Endothelial cell (in vitro differentiated cells): ENCODE measurements around the gene DAAM1. TPM values are rescaled to one million over a fixed set of nuclear protein-coding genes. Genes with fewer than 3 reads are reported as not detected.

Experiments
- DNase-seq: peaks from one replicate; pipeline ENCODE4 v3.0.0; 2021; ENCODE audit warnings: low spot score
- H3K27ac Mint-ChIP-seq: one replicate; pipeline ENCODE4 v1.8.0; 2021; ENCODE audit warnings: mixed read lengths, inconsistent platforms; ENCODE audit not compliant: unreplicated experiment
- H3K27me3 Mint-ChIP-seq: one replicate; pipeline ENCODE4 v1.8.0; 2021; ENCODE audit warnings: mild to moderate bottlenecking, moderate library complexity, mixed read lengths, inconsistent platforms; ENCODE audit not compliant: unreplicated experiment
- H3K36me3 Mint-ChIP-seq: one replicate; pipeline ENCODE4 v1.8.0; 2021; ENCODE audit warnings: mild to moderate bottlenecking, low read depth, mixed read lengths, inconsistent platforms; ENCODE audit not compliant: unreplicated experiment
- H3K4me1 Mint-ChIP-seq: one replicate; pipeline ENCODE4 v1.8.0; 2021; ENCODE audit warnings: mild to moderate bottlenecking, mixed read lengths, inconsistent platforms; ENCODE audit not compliant: unreplicated experiment
- H3K4me3 Mint-ChIP-seq: one replicate; pipeline ENCODE4 v1.8.0; 2021; ENCODE audit warnings: mild to moderate bottlenecking, mixed read lengths, inconsistent platforms; ENCODE audit not compliant: unreplicated experiment
- H3K9me3 Mint-ChIP-seq: one replicate; pipeline ENCODE4 v1.8.0; 2021; ENCODE audit warnings: mixed read lengths, inconsistent platforms; ENCODE audit not compliant: unreplicated experiment
- total RNA-seq: library from RNA; stranded (reverse); fragmentation: NEBNext Ultra II Directional; extraction: Animal tissue kit (Norgen Biotek cat#: 25700); gene quantifications from one replicate; pipeline ENCODE4 v1.2.1, GENCODE V29; 2021; ENCODE audit not compliant: unreplicated experiment
- TF ChIP-seq, protein P1 (sequence below): fragments of 200-600 bp; sonication (generic); IDR thresholded peaks from one replicate; pipeline ENCODE4 v1.5.0; 2021; ENCODE audit warnings: antibody characterized with exemption; ENCODE audit not compliant: unreplicated experiment

DAAM1 gene
- total RNA-seq, 1 donor from 2014 or later = 103 TPM

DNA sequence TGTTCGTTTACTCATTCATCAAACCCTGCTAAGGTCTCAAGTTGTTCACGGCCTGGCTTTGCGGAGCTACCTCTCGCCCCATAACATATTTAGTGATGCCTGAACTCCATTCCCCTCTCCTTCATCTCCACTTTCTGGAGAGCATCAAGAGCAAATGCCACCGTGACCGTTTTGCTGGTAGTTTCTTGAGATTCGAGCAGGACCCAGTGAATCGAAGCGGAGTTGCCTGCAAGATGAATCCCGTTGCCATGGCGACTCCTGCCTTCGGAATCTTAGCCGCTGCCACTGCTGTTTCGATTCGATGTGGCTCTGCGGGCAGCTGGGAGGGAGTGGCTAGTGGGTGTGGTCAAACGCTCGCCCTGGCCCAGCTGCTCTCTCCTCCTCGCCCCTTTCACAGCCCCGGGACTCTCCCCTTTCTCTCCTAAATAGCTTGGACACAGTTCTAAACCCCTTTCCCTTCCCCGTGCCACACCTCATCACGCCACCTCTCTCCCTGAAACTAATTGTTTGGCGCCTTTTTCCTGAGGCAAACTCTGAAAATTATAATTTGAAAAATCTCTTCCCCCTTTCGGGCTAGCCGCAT lies 1.4 kb downstream of the DAAM1 start:
- TF ChIP-seq, protein P1, sequence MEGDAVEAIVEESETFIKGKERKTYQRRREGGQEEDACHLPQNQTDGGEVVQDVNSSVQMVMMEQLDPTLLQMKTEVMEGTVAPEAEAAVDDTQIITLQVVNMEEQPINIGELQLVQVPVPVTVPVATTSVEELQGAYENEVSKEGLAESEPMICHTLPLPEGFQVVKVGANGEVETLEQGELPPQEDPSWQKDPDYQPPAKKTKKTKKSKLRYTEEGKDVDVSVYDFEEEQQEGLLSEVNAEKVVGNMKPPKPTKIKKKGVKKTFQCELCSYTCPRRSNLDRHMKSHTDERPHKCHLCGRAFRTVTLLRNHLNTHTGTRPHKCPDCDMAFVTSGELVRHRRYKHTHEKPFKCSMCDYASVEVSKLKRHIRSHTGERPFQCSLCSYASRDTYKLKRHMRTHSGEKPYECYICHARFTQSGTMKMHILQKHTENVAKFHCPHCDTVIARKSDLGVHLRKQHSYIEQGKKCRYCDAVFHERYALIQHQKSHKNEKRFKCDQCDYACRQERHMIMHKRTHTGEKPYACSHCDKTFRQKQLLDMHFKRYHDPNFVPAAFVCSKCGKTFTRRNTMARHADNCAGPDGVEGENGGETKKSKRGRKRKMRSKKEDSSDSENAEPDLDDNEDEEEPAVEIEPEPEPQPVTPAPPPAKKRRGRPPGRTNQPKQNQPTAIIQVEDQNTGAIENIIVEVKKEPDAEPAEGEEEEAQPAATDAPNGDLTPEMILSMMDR = no peak
- H3K4me1 Mint-ChIP-seq = peaks cover 32% of the 10 kb centered on the region
- H3K36me3 Mint-ChIP-seq = peaks cover 12% of the 10 kb centered on the region
- H3K4me3 Mint-ChIP-seq = peak overlapping the region; percentile 97
- H3K27me3 Mint-ChIP-seq = peaks cover 12% of the 10 kb centered on the region
- no peaks in the 10 kb centered on the region for H3K9me3 Mint-ChIP-seq
- peak overlapping the region; percentile 95 for H3K27ac Mint-ChIP-seq
- peak; percentile 78 for DNase-seq

DNA sequence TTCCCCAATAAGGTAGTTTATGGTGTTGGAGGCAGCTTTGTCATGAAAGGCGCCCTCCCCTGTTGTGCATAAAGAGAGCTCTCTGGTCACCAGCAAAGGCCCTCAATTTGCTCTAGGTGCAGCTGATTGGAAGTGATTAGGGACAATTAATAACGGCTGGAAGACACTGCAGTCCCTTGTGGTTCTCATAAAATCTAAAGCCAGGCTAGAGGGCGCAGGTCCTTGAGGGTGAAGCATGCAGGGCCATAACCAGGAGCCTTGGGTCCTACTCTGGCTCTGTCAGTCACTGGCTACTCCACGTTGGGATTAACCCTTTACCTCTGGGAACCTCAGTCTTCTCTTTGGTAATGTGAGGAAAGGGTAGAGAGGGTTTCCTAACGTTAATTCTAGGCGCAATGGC lies 1.9 kb downstream of the DAAM1 start:
- Mint-ChIP-seq H3K27me3 (peaks cover 12% of the 10 kb centered on the region), H3K9me3 (no peaks in the 10 kb centered on the region), H3K4me1 (peaks cover 31% of the 10 kb centered on the region), H3K4me3 (peak overlapping the region; percentile 97), H3K27ac (peak overlapping the region; percentile 95), H3K36me3 (peaks cover 12% of the 10 kb centered on the region)
- DNase-seq = no peak
- TF ChIP-seq, protein P1 = no peak

DNA sequence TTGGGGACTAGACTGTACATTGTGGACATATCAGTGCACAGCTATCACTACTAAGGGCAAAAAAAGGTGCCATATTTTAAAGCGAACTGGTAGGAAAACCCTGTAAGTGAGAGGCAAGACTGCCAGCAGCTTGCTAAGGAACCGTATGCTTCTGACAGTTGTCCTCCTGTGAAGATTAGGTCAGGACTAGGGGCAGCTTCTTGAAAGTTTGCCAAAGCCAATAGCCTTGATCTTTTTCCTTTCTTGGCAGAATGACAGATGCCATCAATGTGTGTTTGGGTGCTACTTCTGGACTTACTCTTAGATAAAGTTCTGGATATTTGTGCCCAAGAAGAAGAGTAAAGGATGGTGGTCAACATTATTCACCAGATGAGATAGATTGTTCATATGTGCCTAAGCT lies 7.4 kb downstream of the DAAM1 start:
- Mint-ChIP-seq H3K36me3 (peaks cover 14% of the 10 kb centered on the region), H3K27ac (no peak overlapping the region), H3K4me3 (no peak overlapping the region), H3K9me3 (no peaks in the 10 kb centered on the region), H3K27me3 (peaks cover 5% of the 10 kb centered on the region), H3K4me1 (peaks cover 47% of the 10 kb centered on the region)
- no peak for DNase-seq
- TF ChIP-seq, protein P1 = no peak

DNA sequence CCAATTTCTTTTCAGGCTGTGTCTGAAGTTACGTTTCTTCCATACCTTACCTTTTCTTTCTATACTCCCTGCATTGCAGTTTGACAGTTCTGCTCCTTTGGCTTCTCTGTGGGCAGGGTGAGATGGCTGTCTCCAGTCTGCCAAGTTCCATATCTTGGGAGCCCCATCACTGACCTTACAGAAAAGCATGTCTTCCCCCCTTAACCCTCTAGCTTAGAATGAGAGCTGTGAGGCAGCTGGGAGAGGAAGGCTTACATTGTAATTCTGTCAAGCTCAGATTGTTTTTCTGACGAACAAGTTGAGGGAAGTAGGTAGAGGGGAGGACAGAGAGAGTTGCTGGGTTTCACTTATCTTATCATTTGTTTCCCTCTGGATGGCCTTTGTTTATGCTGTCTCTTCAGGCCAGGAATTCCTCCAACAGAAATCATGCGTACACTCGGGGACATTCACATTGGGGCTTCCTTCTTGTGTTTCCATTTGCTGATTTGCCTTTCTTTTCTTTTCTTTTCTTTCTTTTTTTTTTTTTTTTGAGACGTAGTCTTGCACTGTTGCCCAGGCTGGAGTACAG lies 9.3 kb downstream of the DAAM1 start:
- H3K4me1 Mint-ChIP-seq = peaks cover 35% of the 10 kb centered on the region
- peaks cover 2% of the 10 kb centered on the region for H3K27me3 Mint-ChIP-seq
- no peak overlapping the region for H3K4me3 Mint-ChIP-seq
- no peaks in the 10 kb centered on the region for H3K9me3 Mint-ChIP-seq
- H3K27ac Mint-ChIP-seq = peak overlapping the region; percentile 92
- H3K36me3 Mint-ChIP-seq = peaks cover 8% of the 10 kb centered on the region
- TF ChIP-seq, protein P1 = no peak
- DNase-seq = no peak

DNA sequence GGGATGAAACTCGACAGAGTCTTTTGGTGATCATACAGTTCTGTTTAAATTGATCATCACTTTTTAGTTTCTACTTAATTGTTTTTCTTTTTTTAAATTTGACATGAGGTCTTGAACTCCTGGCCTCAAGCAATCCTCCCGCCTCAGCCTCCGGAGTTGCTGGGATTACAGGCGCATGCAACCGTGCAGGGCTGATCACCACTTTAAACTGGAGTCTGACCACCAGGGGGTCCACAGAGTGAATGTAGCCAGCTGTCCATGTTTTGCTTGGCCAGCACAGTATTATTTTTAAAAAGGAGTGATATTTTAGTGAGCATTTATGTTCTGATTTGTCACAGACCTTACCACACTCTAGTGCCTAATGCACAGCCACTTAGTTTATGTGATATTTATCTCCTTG lies 10.7 kb downstream of the DAAM1 start:
- Mint-ChIP-seq H3K9me3 (no peaks in the 10 kb centered on the region), H3K27me3 (peaks cover 2% of the 10 kb centered on the region), H3K4me1 (peaks cover 30% of the 10 kb centered on the region), H3K36me3 (peaks cover 8% of the 10 kb centered on the region), H3K4me3 (no peak overlapping the region), H3K27ac (no peak overlapping the region)
- no peak for DNase-seq
- TF ChIP-seq, protein P1 = no peak
